ENCODE measurements around the gene CMKLR1. TPM values are rescaled to one million over a fixed set of nuclear protein-coding genes. Genes with fewer than 3 reads are reported as not detected.

The CMKLR1 gene
- total RNA-seq, 1 experiment from 2014 or later, result 0.24 TPM

DNA sequence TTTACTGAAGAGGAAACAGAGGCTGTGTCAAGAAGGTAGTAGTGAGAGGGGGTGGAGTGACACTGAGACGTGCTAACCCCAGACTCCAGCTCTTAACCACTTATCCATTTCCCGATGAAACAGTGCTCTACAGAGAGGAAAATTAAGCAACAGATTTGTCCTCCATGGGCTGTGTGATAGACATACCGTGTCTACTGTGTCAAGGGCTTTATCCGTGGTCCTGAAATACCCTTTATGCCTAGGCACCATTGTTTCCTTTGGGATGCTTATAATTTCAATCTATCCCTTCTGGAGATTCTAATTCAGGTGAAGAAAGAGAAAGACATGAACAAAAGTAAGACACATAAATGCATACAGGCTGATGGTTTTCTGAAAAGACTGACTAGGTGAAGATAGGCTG lies 71.7 kb downstream of the CMKLR1 start:
- CTCF ChIA-PET, result no interaction called here
- no peak for DNase-seq (ENCODE audit: low spot score)
- H3K27me3 ChIP-seq (replicated peaks; ENCODE audit: insufficient read depth, low read depth, low read length, poor library complexity), result peaks cover 53% of the 10 kb centered on the region
- H3K4me1 ChIP-seq (ENCODE audit: insufficient read depth, low read length, poor library complexity, severe bottlenecking), result peaks cover 15% of the 10 kb centered on the region
- POLR2A ChIA-PET (ENCODE audit: low non-redundant PET), result no interaction called here
- BruUV-seq (replicated peaks), result no TSS peak
- no peaks in the 10 kb centered on the region for H3K9me3 ChIP-seq (ENCODE audit: low read depth, low read length, poor library complexity, severe bottlenecking)
- no peak overlapping the region for H3K4me3 ChIP-seq (ENCODE audit: low read depth, low read length, poor library complexity, severe bottlenecking)
- no peaks in the 10 kb centered on the region for H3K36me3 ChIP-seq (ENCODE audit: insufficient read depth, low read length, poor library complexity, severe bottlenecking)
- no peak overlapping the region for H3K27ac ChIP-seq (ENCODE audit: low read depth, low read length, poor library complexity, severe bottlenecking)
- intact Hi-C loops (cut with micrococcal nuclease; ENCODE audit: unreplicated experiment), result no loop called here
- TF ChIP-seq EZH2 (IDR thresholded peaks at IDR 0.05; ENCODE audit: borderline replicate concordance, low read depth, low read length, poor library complexity, severe bottlenecking), result no peak
- TF ChIP-seq, protein P1, sequence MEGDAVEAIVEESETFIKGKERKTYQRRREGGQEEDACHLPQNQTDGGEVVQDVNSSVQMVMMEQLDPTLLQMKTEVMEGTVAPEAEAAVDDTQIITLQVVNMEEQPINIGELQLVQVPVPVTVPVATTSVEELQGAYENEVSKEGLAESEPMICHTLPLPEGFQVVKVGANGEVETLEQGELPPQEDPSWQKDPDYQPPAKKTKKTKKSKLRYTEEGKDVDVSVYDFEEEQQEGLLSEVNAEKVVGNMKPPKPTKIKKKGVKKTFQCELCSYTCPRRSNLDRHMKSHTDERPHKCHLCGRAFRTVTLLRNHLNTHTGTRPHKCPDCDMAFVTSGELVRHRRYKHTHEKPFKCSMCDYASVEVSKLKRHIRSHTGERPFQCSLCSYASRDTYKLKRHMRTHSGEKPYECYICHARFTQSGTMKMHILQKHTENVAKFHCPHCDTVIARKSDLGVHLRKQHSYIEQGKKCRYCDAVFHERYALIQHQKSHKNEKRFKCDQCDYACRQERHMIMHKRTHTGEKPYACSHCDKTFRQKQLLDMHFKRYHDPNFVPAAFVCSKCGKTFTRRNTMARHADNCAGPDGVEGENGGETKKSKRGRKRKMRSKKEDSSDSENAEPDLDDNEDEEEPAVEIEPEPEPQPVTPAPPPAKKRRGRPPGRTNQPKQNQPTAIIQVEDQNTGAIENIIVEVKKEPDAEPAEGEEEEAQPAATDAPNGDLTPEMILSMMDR (conservative IDR thresholded peaks at IDR 0.05; ENCODE audit: low read depth, low read length), result no peak

DNA sequence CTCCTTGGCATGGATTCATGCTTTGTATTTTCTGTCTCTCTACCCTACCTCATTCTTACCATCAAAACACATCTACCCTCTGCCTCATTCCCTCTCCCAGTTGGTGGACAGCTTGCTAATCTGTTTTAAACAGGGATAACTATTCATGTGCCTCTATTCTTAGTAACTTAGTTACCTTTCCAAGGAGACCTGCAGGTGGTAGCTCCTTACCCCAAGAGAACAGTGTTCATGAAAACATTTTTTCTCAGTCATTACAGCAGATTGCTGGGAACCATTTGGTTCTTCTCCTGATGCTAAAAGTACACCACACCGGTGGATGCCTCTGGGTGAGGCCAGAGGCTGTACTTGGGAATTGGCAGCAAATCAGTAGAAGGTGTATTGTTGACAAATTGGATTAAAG lies 73.0 kb downstream of the CMKLR1 start:
- TF ChIP-seq EZH2 (IDR thresholded peaks at IDR 0.05; ENCODE audit: borderline replicate concordance, low read depth, low read length, poor library complexity, severe bottlenecking), result no peak
- TF ChIP-seq, protein P1 (conservative IDR thresholded peaks at IDR 0.05; ENCODE audit: low read depth, low read length), result no peak
- H3K9me3 ChIP-seq (ENCODE audit: low read depth, low read length, poor library complexity, severe bottlenecking), result peaks cover 6% of the 10 kb centered on the region
- no TSS peak for BruUV-seq (replicated peaks)

DNA sequence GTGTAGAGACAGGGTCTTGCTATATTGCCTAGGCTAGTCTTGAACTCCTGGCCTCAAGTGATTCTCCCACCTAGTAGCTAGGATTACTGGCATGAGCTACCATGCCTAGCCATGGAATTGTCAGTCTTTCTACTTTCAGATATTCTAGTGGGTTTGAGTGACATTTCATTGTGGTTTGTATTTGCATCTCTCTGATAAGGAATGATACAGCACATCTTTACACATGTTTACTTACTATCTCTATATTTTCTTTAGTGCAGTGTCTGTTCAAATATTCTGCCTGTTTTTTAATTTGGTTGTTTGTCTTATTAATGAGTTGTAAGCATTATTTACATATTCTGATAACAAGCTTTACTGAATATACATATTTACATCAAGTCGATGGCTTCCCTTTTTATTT lies 73.6 kb downstream of the CMKLR1 start:
- TF ChIP-seq EZH2 (IDR thresholded peaks at IDR 0.05; ENCODE audit: borderline replicate concordance, low read depth, low read length, poor library complexity, severe bottlenecking), result no peak
- TF ChIP-seq, protein P1 (conservative IDR thresholded peaks at IDR 0.05; ENCODE audit: low read depth, low read length), result no peak
- DNase-seq (ENCODE audit: low spot score), result no peak
- CTCF ChIA-PET, result no interaction called here
- no peaks in the 10 kb centered on the region for H3K4me1 ChIP-seq (ENCODE audit: insufficient read depth, low read length, poor library complexity, severe bottlenecking)
- H3K36me3 ChIP-seq (ENCODE audit: insufficient read depth, low read length, poor library complexity, severe bottlenecking), result no peaks in the 10 kb centered on the region
- H3K27me3 ChIP-seq (replicated peaks; ENCODE audit: insufficient read depth, low read depth, low read length, poor library complexity), result peaks cover 70% of the 10 kb centered on the region
- intact Hi-C loops (cut with micrococcal nuclease; ENCODE audit: unreplicated experiment), result no loop called here
- H3K4me3 ChIP-seq (ENCODE audit: low read depth, low read length, poor library complexity, severe bottlenecking), result no peak overlapping the region
- POLR2A ChIA-PET (ENCODE audit: low non-redundant PET), result no interaction called here
- H3K27ac ChIP-seq (ENCODE audit: low read depth, low read length, poor library complexity, severe bottlenecking), result no peak overlapping the region
- H3K9me3 ChIP-seq (ENCODE audit: low read depth, low read length, poor library complexity, severe bottlenecking), result peaks cover 12% of the 10 kb centered on the region
- no TSS peak for BruUV-seq (replicated peaks)

More for the DNA sequence above, 73.0 kb downstream of the CMKLR1 start:
- H3K27me3 ChIP-seq (replicated peaks; ENCODE audit: insufficient read depth, low read depth, low read length, poor library complexity), result peaks cover 65% of the 10 kb centered on the region
- peaks cover 3% of the 10 kb centered on the region for H3K4me1 ChIP-seq (ENCODE audit: insufficient read depth, low read length, poor library complexity, severe bottlenecking)
- no peak overlapping the region for H3K4me3 ChIP-seq (ENCODE audit: low read depth, low read length, poor library complexity, severe bottlenecking)
- H3K27ac ChIP-seq (ENCODE audit: low read depth, low read length, poor library complexity, severe bottlenecking), result no peak overlapping the region
- no peaks in the 10 kb centered on the region for H3K36me3 ChIP-seq (ENCODE audit: insufficient read depth, low read length, poor library complexity, severe bottlenecking)
- intact Hi-C loops (cut with micrococcal nuclease; ENCODE audit: unreplicated experiment), result no loop called here
- POLR2A ChIA-PET (ENCODE audit: low non-redundant PET), result no interaction called here
- no peak for DNase-seq (ENCODE audit: low spot score)
- CTCF ChIA-PET, result no interaction called here

Measured in A673 (cell line).